HG03520 (cell line): ENCODE results near the gene RALA.

Experiments
- ATAC-seq: cut with Tn5 transposase; IDR thresholded peaks from one replicate; pipeline ENCODE4 v1.9.1; 2021; ENCODE audit warnings: mild to moderate bottlenecking, moderate library complexity; ENCODE audit not compliant: unreplicated experiment

RALA gene

DNA sequence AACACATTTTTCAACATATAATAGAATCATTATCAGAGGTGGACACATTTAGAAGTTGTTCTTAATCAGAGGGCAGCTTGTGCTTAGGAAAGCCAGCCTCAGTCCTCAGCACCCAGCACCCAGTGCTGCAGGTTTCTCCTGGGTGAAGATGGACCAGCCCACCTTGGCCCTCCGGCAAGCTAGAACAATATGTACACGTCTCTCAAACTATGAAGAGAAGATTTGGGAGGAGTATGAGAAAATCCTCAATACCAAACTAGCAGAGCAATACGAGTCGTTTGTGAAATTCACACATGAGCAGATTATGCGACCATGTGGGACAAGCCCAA lies 13.5 kb upstream of the RALA start:
- ATAC-seq: no peak

GRCh38 chr7:39613577-39613976 lies 9.8 kb upstream of the RALA start:
- no peak for ATAC-seq

GRCh38 chr7:39614299-39614698 lies 9.1 kb upstream of the RALA start:
- no peak for ATAC-seq

DNA sequence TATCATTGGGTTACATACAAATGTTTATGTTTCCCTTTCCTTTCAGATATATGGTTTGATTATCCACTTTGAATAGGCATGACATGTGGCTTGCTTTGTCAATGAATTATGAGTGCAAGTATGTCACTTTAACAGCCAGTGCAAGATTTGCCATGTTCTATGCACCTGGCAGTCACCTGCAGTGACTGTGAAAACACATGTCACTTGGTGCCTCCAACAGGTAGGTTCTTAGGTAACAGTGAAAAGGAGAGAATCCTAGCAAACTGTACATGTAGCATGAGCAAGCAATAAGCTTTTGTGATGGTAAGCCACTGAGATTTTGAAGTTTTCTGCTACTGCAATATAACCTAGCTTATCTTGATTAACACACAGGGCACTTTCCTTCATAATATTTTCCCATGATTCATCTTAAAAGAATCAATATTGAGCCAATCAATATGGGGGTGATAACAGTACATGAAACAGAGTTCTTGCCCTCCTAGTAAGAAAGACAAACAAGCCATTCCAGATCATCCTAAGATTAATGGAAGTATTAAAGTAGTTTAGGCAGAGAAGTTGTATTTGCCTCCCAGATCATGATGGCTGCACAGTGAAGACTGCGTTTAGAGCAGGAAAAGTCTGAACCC lies 7.9 kb upstream of the RALA start:
- no peak for ATAC-seq

DNA sequence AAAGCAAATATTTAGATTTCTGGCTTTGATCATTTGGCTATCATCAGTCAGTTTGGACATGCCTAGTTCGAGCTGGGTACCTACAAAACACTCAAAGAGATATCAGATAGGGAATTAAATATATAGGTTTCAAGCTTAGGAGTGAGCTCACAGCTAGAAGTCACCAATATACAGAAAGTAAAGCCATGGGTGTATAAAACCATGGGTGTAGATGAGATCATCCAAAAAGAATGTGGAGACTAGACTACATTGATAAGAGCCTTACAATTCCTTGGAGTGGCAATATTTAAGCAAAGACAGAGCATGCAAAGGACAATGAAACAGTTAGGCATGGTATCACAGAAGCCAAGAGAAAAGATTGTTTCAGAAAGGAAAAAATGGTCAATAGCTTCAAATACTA lies 7.2 kb upstream of the RALA start:
- ATAC-seq: no peak

- no peak for ATAC-seq
Measured at GRCh38 chr7:39617005-39617404, 6.4 kb upstream of the RALA start.

DNA sequence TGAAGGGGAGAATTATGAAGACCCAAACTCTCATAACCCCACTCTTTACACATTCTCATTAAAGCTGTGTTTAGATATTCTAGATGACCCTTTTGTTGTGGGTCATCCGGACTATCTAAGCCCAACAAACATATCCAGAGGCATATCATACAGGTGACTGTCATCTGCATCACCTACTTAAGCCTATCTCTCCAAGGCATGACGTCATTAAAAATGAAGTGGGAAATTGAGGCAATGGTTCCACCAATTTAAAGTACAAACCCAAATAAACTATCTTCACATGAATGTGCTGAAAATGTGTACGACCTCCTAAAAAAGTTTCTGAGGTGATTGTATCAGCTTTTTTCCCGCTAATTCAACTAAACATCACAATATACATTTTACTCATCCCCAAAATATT lies 4.5 kb upstream of the RALA start:
- ATAC-seq: no peak

DNA sequence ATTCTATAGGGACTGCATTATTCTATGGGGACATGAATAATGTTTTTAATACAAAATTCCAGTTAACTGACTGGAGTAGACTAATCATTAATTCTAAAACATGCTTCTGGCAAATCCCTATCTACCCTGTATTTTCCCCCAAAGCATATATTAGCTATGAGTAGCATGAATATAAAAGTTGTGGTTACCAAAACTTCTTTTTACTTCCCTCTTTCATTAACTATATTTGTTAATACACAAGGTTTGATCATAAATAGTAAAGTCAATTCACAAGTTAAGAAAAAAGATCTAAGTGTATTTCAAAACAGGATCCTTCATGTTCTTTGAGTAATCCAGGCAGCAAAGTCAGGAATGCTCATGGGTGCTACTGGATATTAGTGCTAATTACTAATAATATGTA lies 2.9 kb upstream of the RALA start:
- ATAC-seq: no peak

- ATAC-seq: no peak
Measured at GRCh38 chr7:39621261-39621660, 2.1 kb upstream of the RALA start.

DNA sequence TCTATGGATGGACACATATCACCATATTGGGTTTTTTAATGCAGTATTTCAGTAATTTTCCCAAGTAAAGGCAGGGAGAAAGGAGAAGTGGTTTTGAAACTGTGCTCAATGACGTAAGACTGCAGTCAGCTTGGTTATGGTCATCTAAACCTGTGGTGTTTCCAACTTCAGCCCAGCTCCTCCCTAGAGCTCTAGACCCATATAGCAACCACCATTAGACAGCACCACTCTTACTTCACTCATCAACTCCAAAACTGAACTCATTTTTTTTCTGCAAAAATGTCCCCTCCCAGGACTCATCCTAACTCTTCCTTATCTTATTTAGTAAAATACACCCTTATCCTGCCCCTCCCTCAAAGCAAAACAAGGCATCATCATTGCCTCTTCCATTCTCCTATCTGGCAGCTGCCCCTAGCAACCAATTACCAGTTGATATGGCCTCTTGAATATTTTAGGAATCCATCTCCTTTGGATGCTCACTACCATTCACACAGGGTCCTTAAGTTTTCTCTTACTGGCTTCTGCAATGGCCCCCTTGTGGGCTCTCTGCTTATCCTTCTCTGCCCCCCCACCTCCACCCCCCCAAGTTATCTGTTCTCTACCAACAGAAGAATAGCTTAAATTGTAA lies 1.5 kb upstream of the RALA start:
- no peak for ATAC-seq

- ATAC-seq: no peak
Measured at GRCh38 chr7:39622609-39623008, 763 bp upstream of the RALA start.

- peak; percentile 37 for ATAC-seq
Measured at GRCh38 chr7:39623732-39624441, 515 bp downstream of the RALA start.

DNA sequence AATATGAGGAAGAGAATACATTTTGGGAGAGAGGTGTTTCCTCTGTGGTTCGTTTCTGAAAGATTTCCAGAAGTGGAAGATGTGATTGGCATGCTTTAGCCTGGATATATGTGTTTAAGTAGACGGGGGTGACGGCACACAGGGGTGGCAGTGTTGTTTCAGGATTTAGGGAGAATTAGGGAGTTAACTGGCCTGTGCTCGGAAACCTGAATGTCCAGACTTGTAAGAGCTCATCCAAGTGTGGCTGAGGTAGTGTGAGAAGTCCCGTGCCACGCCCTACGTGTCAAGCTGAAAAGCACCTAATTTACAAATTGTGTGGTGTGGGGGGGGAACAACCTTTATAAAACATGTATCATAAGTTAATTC lies 1.1 kb downstream of the RALA start:
- ATAC-seq: no peak

DNA sequence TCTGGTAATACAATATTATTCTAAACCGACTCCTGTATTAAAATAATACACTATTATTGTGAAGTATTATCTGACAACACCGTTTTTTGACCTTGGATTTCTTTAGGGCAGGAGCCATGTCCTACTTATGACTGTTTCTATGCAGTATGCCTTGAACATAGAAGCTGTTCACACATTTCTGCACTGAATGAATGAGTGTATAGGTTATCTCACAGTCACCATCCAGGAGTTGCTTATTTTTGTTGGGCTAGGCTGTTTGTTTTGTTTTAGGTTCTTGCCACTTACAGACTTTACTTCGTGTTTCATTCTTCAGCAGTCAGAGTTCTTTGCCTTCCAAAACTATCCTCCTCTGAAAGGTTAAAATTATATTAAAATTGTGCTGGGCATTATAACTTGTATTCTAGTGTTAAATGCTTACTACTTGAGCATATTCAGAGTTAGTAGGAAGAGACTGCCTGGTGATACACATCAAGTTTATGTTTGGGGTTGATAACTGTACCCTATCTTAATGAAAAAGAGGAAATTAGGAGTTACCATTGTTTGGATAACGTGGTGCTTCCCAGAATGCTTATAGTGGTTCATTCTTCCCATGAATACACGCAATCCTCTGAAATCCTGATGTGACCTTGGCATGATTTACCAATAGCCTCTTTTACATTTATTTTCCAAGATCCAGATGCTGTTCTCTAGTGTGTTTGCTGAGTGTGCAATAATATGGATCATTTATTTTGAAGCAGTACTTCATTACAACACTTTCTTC lies 1.7 kb downstream of the RALA start:
- no peak for ATAC-seq

DNA sequence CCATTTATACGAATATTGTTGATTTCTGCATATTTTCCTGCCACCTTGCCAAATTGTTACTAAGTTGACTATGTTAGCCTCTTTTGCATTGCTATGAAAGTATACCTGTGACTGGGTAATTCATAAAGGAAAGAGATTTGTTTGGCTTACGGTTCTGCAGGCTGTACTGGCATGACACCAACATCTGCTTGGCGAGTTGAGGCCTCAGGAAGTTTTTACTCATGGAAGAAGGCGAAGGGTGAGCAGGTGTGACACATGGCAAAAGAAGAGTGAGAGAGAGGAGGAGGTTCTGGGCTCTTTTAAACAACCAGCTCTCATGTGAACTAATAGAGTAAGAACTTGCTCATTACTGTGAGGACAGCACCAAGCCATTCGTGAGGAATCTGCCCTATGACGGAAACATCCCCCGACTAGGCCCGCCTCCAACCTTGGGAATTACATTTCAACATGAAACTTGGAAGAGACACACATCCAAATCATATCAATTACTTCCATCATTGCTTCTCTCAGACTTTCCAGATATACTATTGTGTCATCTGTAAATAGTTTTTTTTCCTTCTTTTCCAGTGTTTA lies 8.4 kb downstream of the RALA start:
- ATAC-seq: no peak

- no peak for ATAC-seq
Measured at GRCh38 chr7:39633563-39634477, 10.4 kb downstream of the RALA start.

DNA sequence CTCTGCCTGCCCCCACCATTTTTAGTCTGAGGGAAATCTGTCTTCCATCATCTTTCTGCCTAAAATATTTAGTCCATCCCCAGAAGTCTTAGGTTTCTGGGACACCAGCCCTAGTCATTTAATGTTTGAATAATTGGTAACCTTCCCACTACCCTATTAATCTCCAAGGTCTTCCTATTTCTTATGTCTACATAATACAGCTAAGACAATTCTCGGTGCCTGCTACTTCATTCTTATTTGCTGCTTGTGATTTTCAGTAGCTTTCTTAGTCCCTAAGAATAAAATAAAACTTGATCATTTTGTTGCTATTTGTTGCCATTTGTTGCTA lies 11.1 kb downstream of the RALA start:
- no peak for ATAC-seq

DNA sequence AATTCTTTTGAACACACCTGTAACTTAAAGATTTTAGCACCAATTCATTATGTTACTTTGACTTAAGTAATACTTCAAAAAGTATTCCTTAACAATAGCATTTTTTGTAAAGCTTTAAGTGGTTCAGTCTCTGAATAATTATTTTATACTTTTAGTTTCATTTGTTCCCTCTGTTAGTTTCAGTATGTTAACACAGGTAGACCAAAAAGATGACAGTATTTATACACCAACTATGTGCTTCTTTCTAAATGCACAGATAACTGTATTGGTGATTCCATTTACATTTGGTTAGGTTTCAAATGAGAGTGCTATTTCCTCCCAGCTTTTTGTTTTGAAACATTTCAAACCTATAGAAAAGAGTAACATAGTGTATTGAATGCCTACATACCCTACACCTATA lies 14.0 kb downstream of the RALA start:
- no peak for ATAC-seq

DNA sequence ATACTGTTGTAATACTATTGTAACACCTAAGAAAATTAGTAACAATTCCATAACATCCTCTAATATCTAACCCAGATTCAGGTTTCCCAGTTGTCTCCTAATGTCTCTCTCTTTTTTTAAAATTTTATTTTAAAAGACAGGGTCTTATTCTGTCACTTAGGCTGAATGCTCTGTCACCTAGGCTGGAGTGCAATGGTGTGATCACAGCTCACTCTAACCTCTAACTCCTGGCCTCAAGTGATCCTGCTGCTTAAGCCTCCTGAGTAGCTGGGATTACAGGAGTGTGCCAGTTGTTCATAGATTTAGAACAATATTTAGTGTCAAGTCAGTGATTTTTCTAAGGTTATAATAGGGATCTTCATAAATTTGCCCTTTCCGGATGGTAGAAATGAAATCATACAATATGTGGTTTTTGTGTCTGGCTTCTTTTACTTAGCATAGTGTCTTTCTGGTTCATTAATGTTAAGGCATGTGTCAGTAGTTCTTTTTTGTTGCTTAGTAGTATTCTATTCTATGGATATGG lies 14.7 kb downstream of the RALA start:
- no peak for ATAC-seq

GRCh38 chr7:39642896-39643295 lies 19.5 kb downstream of the RALA start:
- no peak for ATAC-seq
